Natural killer cell (primary cell): Measurements from ENCODE around the gene CPZ. TPM values are rescaled to one million over a fixed set of nuclear protein-coding genes. Genes with fewer than 3 reads are reported as not detected.

Experiments
- ATAC-seq, 3 donors: fragments of 150-1000 bp in 2 of 3; fragments of 200-7000 bp in 1 of 3; cut with Tn5 transposase; 1 replicate in 1 of 3; 2 replicates in 2 of 3; pipeline ENCODE4 v1.10.0; 2021; ENCODE audit warnings: mild to moderate bottlenecking in 2 of 3, moderate library complexity in 2 of 3
- DNase-seq, 2 donors: peaks; one replicate each; pipeline versions ENCODE4 v3.0.0 to v3.0.0-alpha.2; 2013 to 2021; ENCODE audit warnings: mixed read lengths in 1 of 2
- H3K27ac ChIP-seq: one replicate; pipeline ENCODE4 v1.5.1; 2013; ENCODE audit warnings: mild to moderate bottlenecking, low read length
- H3K27me3 ChIP-seq: one replicate; pipeline ENCODE4 v1.6.1; 2013; ENCODE audit warnings: low read length; ENCODE audit not compliant: control insufficient read depth, insufficient read depth
- H3K36me3 ChIP-seq: one replicate; pipeline ENCODE4 v1.6.1; 2013; ENCODE audit warnings: low read length; ENCODE audit not compliant: control insufficient read depth, insufficient read depth
- H3K4me1 ChIP-seq: one replicate; pipeline ENCODE4 v1.6.1; 2013; ENCODE audit warnings: low read length; ENCODE audit not compliant: control insufficient read depth, insufficient read depth
- H3K4me3 ChIP-seq: one replicate; pipeline ENCODE4 v1.5.1; 2013; ENCODE audit warnings: low read length
- H3K9me3 ChIP-seq: one replicate; pipeline ENCODE4 v1.6.1; 2013; ENCODE audit warnings: low read length; ENCODE audit not compliant: control insufficient read depth, insufficient read depth
- H3K27ac Mint-ChIP-seq, 2 donors: one replicate each; pipeline ENCODE4 v1.8.0; 2022; ENCODE audit warnings: mild to moderate bottlenecking in 2 of 2, mixed read lengths in 2 of 2, moderate library complexity in 1 of 2
- H3K27me3 Mint-ChIP-seq, 2 donors: one replicate each; pipeline ENCODE4 v1.8.0; 2022; ENCODE audit warnings: low read depth in 2 of 2, mixed read lengths in 2 of 2
- H3K36me3 Mint-ChIP-seq: one replicate; pipeline ENCODE4 v1.8.0; 2022; ENCODE audit warnings: mixed read lengths
- H3K4me1 Mint-ChIP-seq, 2 donors: one replicate each; pipeline ENCODE4 v1.8.0; 2022; ENCODE audit warnings: mixed read lengths in 2 of 2
- H3K4me3 Mint-ChIP-seq: one replicate; pipeline ENCODE4 v1.8.0; 2022; ENCODE audit warnings: mild to moderate bottlenecking, moderate library complexity, mixed read lengths
- H3K9me3 Mint-ChIP-seq, 2 donors: one replicate each; pipeline ENCODE4 v1.8.0; 2022; ENCODE audit warnings: mixed read lengths in 2 of 2
- WGBS: methylation state at CpG from one replicate; pipeline ENCODE4 v1.1.7; 2013; ENCODE audit warnings: missing lambda C conversion rate; ENCODE audit not compliant: insufficient coverage; 5-methylcytosine and 5-hydroxymethylcytosine counted together
- intact Hi-C: fragments of 100-400 bp; cut with micrococcal nuclease; formaldehyde crosslinking; loops from one replicate; pipeline ENCODE4 v1.14.2; 2022
- total RNA-seq, 4 donors: library from RNA; stranded (reverse); fragments of 120-200 nt in 1 of 4; gene quantifications; one replicate each; pipeline versions ENCODE4 v1.2.3 to v1.2.4, GENCODE V29; 2013 to 2022
- TF ChIP-seq, protein P1 (sequence below): fragments of 200-600 bp; IDR thresholded peaks from one replicate; pipeline ENCODE4 v1.8.0; 2022; ENCODE audit warnings: antibody characterized with exemption

The CPZ gene
- total RNA-seq, 3 donors from 2014 or later (not counting 1 experiment from before 2014, with no cell fraction given) = not detected

DNA sequence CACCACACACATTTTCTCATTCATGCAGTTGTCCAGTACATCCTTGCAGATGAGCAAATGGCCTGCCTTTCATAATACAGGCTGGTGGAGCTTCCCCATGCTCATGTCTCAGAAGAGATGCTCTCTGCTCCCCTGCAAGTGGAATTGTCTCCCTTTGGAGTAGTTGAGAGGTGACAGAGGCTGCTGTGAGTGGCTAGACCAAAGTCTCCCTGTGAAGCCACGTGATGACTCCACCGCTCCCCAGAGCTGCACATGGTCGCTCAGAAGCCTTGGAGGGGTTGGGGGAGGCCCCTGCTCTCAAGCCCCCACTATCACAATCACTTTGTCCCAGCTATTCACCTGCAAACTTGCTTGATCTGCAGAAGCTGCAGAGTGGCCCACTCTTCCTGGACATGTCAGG lies 13.8 kb upstream of the CPZ start:
- no peaks in the 10 kb centered on the region for H3K4me1 ChIP-seq
- H3K27ac ChIP-seq = no peak overlapping the region
- H3K27me3 ChIP-seq = no peaks in the 10 kb centered on the region
- Mint-ChIP-seq H3K4me1 (no peaks in the 10 kb centered on the region), H3K4me3 (no peak overlapping the region), H3K27ac (no peak overlapping the region), H3K27me3 (peaks cover 0 to 16% of the 10 kb centered on the region in 2 donors), H3K9me3 (no peaks in the 10 kb centered on the region), H3K36me3 (no peaks in the 10 kb centered on the region)
- DNase-seq = no peak
- intact Hi-C loops = no loop called here
- no peaks in the 10 kb centered on the region for H3K9me3 ChIP-seq
- 75% methylated on average over 3 of the region's 3 CpGs for WGBS
- no peak for ATAC-seq
- H3K4me3 ChIP-seq = no peak overlapping the region
- TF ChIP-seq, protein P1, sequence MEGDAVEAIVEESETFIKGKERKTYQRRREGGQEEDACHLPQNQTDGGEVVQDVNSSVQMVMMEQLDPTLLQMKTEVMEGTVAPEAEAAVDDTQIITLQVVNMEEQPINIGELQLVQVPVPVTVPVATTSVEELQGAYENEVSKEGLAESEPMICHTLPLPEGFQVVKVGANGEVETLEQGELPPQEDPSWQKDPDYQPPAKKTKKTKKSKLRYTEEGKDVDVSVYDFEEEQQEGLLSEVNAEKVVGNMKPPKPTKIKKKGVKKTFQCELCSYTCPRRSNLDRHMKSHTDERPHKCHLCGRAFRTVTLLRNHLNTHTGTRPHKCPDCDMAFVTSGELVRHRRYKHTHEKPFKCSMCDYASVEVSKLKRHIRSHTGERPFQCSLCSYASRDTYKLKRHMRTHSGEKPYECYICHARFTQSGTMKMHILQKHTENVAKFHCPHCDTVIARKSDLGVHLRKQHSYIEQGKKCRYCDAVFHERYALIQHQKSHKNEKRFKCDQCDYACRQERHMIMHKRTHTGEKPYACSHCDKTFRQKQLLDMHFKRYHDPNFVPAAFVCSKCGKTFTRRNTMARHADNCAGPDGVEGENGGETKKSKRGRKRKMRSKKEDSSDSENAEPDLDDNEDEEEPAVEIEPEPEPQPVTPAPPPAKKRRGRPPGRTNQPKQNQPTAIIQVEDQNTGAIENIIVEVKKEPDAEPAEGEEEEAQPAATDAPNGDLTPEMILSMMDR = no peak
- no peaks in the 10 kb centered on the region for H3K36me3 ChIP-seq

DNA sequence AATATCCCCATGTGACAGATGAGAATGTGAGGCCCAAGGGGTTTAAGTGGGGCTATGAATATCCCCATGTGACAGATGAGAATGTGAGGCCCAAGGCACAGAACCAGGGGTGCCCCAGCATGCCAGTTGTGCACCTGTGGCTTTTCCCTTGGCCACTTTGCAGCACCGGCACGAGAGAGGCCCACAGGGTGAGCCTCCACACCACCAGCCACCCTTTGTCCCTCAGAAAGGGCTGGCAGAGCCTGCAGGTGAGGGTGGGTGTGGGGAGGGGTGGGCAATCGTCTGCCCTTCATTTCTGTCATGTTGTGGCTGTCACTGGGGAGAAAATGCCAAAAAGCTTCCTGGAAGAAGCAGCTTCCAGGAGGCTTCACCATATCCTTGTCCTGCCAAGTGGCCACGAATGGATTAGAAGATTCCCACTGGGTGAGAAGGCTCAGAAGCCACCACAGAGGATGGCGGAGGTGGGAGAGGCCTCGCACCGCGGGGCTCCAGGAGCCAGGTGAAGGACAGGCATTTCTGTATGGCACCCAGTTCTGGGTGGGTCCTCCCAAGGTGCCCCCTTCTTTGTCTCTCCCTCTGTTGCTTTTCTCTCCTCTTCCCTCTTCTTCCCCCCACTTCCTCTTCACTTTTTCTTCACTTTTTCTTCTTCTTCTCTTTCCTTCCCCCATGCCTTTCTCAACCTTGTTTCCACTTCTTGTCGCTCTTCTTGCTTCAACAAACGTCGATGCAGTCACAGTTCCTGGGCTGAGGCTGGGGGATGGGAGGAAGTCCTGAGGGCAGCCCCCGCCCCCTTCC lies 12.8 kb upstream of the CPZ start:
- Histone ChIP-seq H3K4me3 (no peak overlapping the region), H3K27ac (no peak overlapping the region), H3K36me3 (no peaks in the 10 kb centered on the region), H3K27me3 (no peaks in the 10 kb centered on the region), H3K4me1 (no peaks in the 10 kb centered on the region), H3K9me3 (no peaks in the 10 kb centered on the region)
- no peak for ATAC-seq
- Mint-ChIP-seq H3K9me3 (no peaks in the 10 kb centered on the region), H3K27me3 (peaks cover 6 to 16% of the 10 kb centered on the region in 2 donors), H3K27ac (no peak overlapping the region), H3K4me3 (no peak overlapping the region), H3K36me3 (no peaks in the 10 kb centered on the region), H3K4me1 (no peaks in the 10 kb centered on the region)
- intact Hi-C loops = no loop called here
- WGBS = 47% methylated on average over 9 of the region's 12 CpGs
- TF ChIP-seq, protein P1 = no peak
- no peak for DNase-seq

DNA sequence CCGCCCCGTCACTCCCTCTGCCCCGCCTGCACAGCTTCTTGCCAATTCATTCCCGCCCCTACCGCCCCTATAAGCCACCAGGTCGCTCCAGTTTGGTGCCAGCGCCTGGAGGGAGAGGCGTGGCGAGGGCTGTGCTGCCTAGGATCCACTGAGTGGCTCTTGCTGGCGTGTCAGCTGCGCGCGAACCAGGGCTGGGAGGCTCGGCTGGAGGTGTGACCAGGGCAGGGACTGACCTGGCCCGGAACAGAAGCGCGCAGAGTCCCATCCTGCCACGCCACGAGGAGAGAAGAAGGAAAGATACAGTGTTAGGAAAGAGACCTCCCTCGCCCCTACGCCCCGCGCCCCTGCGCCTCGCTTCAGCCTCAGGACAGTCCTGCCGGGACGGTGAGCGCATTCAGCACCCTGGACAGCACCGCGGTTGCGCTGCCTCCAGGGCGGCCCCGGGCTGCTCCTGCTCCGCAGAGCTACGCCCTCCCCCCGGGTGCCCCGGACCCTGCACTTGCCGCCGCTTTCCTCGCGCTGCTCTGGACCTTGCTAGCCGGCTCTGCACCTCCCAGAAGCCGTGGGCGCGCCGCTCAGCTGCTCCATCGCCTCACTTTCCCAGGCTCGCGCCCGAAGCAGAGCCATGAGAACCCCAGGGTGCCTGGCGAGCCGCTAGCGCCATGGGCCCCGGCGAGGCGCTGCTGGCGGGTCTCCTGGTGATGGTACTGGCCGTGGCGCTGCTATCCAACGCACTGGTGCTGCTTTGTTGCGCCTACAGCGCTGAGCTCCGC lies 12.1 kb upstream of the CPZ start, which contains the start of gene GPR78:
Gene GPR78 (plus strand): TSS at position 72 of the 773 bp plus-strand sequence. CDS start 591 bp downstream, at position 663.
- DNase-seq (peak; percentile 28 to 42), ATAC-seq (peak; percentile 41 to 85 (median 61))
- Histone ChIP-seq H3K4me1 (no peaks in the 10 kb centered on the region), H3K36me3 (no peaks in the 10 kb centered on the region), H3K27ac (no peak within 1 kb of the TSS), H3K9me3 (no peaks in the 10 kb centered on the region), H3K4me3 (no peak within 1 kb of the TSS), H3K27me3 (no peaks in the 10 kb centered on the region)
- TF ChIP-seq, protein P1 = no peak
- Mint-ChIP-seq H3K36me3 (no peaks in the 10 kb centered on the region), H3K4me3 (no peak within 1 kb of the TSS), H3K27me3 (peaks cover 6 to 16% of the 10 kb centered on the region in 2 donors), H3K27ac (no peak within 1 kb of the TSS), H3K4me1 (no peaks in the 10 kb centered on the region), H3K9me3 (no peaks in the 10 kb centered on the region)
- intact Hi-C loops = no loop called here
- 13% methylated on average over 63 of the region's 63 CpGs for WGBS
